Dedifferentiated amniotic fluid mesenchymal stem cell (primary cell): ENCODE measurements around the gene HSPH1.
"Not testable (repeated sequence)": the region's sequence is repeated elsewhere in the genome, so short reads cannot be mapped to it uniquely, and the experiment has no call there.

Experiments
- DNase-seq: peaks from one replicate; pipeline ENCODE4 v3.0.0-alpha.2; 2016; ENCODE audit errors: extremely low spot score

Gene HSPH1

GRCh38 chr13:31131470-31131961 lies 30.2 kb downstream of the HSPH1 start:
- no peak for DNase-seq

GRCh38 chr13:31129419-31129818 lies 32.3 kb downstream of the HSPH1 start:
- DNase-seq: no peak

- no peak for DNase-seq
Observed at GRCh38 chr13:31124204-31124603, 37.5 kb downstream of the HSPH1 start.

GRCh38 chr13:31122544-31123260 lies 39.0 kb downstream of the HSPH1 start:
- DNase-seq: no peak

GRCh38 chr13:31122143-31122542 lies 39.6 kb downstream of the HSPH1 start:
- no peak for DNase-seq

- DNase-seq: no peak
Observed at GRCh38 chr13:31121379-31122140, 40.1 kb downstream of the HSPH1 start.

GRCh38 chr13:31119966-31120700 lies 41.6 kb downstream of the HSPH1 start:
- DNase-seq: no peak

- no peak for DNase-seq
Observed at GRCh38 chr13:31119526-31119925, 42.2 kb downstream of the HSPH1 start.

- DNase-seq: no peak
Observed at GRCh38 chr13:31116224-31116623, 45.5 kb downstream of the HSPH1 start.

GRCh38 chr13:31115616-31116015 lies 46.1 kb downstream of the HSPH1 start:
- DNase-seq: no peak

GRCh38 chr13:31114641-31115040 lies 47.1 kb downstream of the HSPH1 start:
- no peak for DNase-seq

- no peak for DNase-seq
Observed at GRCh38 chr13:31111136-31111535, 50.6 kb downstream of the HSPH1 start.

GRCh38 chr13:31110617-31111016 lies 51.1 kb downstream of the HSPH1 start:
- DNase-seq: no peak

- DNase-seq: no peak
Observed at GRCh38 chr13:31110169-31110568, 51.5 kb downstream of the HSPH1 start.

GRCh38 chr13:31107109-31107508 lies 54.6 kb downstream of the HSPH1 start:
- no peak for DNase-seq

GRCh38 chr13:31105856-31106255 lies 55.8 kb downstream of the HSPH1 start:
- no peak for DNase-seq

GRCh38 chr13:31105020-31105795 lies 56.5 kb downstream of the HSPH1 start:
- no peak for DNase-seq

- DNase-seq: no peak
Observed at GRCh38 chr13:31102905-31103304, 58.8 kb downstream of the HSPH1 start.

GRCh38 chr13:31101472-31102170 lies 60.1 kb downstream of the HSPH1 start:
- DNase-seq: no peak

GRCh38 chr13:31100721-31101120 lies 61.0 kb downstream of the HSPH1 start:
- no peak for DNase-seq

- not testable (repeated sequence) for DNase-seq
Observed at GRCh38 chr13:31097911-31098434, 63.7 kb downstream of the HSPH1 start.
